NB4 (cell line): Measurements from ENCODE around the gene PTPN3.

ENCODE experiments used
- DNase-seq: peaks from one replicate; pipeline ENCODE4 v3.0.0; 2010; ENCODE audit warnings: low read depth
- H3K4me3 ChIP-seq: one replicate; pipeline ENCODE4 v1.5.1; 2011; ENCODE audit warnings: mild to moderate bottlenecking, low read depth, low read length, moderate library complexity
- CTCF ChIP-seq: IDR thresholded peaks from one replicate; pipeline ENCODE4 v1.5.1; 2012; ENCODE audit warnings: low read depth, low read length
- MAX ChIP-seq: IDR thresholded peaks from 2 replicates; pipeline ENCODE4 v1.6.1; 2011; ENCODE audit warnings: low read depth, low read length
- MYC ChIP-seq: IDR thresholded peaks from 2 replicates; pipeline ENCODE4 v1.6.1; 2011; ENCODE audit warnings: low read depth, low read length
- POLR2A ChIP-seq: IDR thresholded peaks from 2 replicates; pipeline ENCODE4 v1.6.1; 2011; ENCODE audit warnings: mild to moderate bottlenecking; ENCODE audit not compliant: insufficient read length; ENCODE audit errors: extremely low read depth

PTPN3 gene

GRCh38 chr9:109403766-109404320, 94.3 kb downstream of the PTPN3 start:
- H3K4me3 ChIP-seq = no peak overlapping the region
- peak; percentile 54 for DNase-seq
- TF ChIP-seq CTCF (no peak), POLR2A (no peak), MAX (no peak), MYC (no peak)

GRCh38 chr9:109403116-109403515, 95.0 kb downstream of the PTPN3 start:
- no peak for DNase-seq
- no peak for TF ChIP-seq CTCF
- no peak for TF ChIP-seq MAX
- no peak for TF ChIP-seq MYC
- no peak for TF ChIP-seq POLR2A
- no peak overlapping the region for H3K4me3 ChIP-seq

- H3K4me3 ChIP-seq = no peak overlapping the region
- DNase-seq = no peak
- TF ChIP-seq MYC = no peak
- TF ChIP-seq CTCF = no peak
- TF ChIP-seq POLR2A = no peak
- TF ChIP-seq MAX = no peak
Observed at GRCh38 chr9:109401990-109402318, 96.2 kb downstream of the PTPN3 start.

- peak; percentile 67 for TF ChIP-seq CTCF
- no peak for TF ChIP-seq POLR2A
- no peak for TF ChIP-seq MAX
- no peak for TF ChIP-seq MYC
- DNase-seq = peak; percentile 68
- no peak overlapping the region for H3K4me3 ChIP-seq
Observed at GRCh38 chr9:109401169-109401989, 96.7 kb downstream of the PTPN3 start.

GRCh38 chr9:109399258-109399767, 98.8 kb downstream of the PTPN3 start:
- no peak for TF ChIP-seq MAX
- TF ChIP-seq POLR2A = no peak
- TF ChIP-seq MYC = no peak
- no peak for TF ChIP-seq CTCF
- no peak for DNase-seq
- H3K4me3 ChIP-seq = no peak overlapping the region
